Measurements from ENCODE around the gene TBX18. TPM values are rescaled to one million over a fixed set of nuclear protein-coding genes. Genes with fewer than 3 reads are reported as not detected.

Gene TBX18
- total and polyA plus RNA-seq, 2 of the 4 experiments (the other 2 are of a cell fraction) = 0.86 to 1.3 TPM

DNA sequence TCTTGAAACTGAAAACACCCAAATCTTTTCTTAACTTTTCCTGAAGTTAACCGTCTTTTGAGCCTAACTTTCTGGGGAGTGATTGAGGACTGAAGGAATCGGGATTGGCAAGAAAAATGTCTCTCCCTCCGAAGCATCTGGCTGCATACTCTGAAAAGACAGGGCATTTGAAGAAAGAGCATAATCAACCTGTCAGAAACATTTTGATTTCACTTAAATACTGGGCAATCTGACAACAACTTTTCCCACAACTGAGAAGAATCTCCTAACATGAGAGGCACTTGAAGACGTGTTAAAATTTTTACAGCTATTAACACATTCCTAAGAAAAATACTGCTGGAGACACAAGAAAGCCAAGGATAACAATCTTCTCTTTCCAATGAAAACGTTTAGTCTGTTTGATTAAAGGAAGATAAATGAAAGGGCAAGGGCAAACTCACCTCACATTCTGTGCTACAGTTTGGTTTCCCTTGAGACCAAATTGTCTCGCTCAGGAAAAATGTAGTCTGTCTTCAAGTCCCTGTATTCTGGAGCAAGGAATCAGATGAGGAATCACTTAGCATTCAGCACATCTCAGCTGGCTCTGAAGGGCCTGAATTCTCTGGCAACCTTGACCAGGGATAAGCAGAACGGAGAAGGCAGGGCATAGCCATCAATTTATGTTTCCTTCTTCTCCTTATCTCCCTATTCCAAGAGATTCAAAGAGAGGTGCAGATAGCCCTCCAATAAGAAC is 76.1 kb downstream of the TBX18 start:
- in situ Hi-C loops (cut with MboI; ENCODE audit: low sequenced_read_pairs) = no loop called here
- Histone ChIP-seq H2BK20ac (ENCODE audit: low read depth, low read length) (no peak overlapping the region), H4K91ac (ENCODE audit: insufficient read depth, low read depth, low read length) (no peak overlapping the region), H3K9me1 (ENCODE audit: insufficient read depth, low read length) (no peaks in the 10 kb centered on the region), H4K5ac (ENCODE audit: low read depth, low read length) (no peak overlapping the region), H3K4me1 (ENCODE audit: control insufficient read depth, insufficient read depth, low read length) (no peaks in the 10 kb centered on the region), H2BK120ac (ENCODE audit: low read depth, low read length) (no peak overlapping the region), H4K20me1 (ENCODE audit: insufficient read depth, low read length) (no peaks in the 10 kb centered on the region), H3K4me3 (ENCODE audit: insufficient read depth, low read depth, low read length) (no peak overlapping the region), H4K8ac (ENCODE audit: low read depth in 2 of 2, low read length in 2 of 2) (no peak overlapping the region), H3K56ac (ENCODE audit: extremely low read depth, insufficient read depth, low read length) (no peak overlapping the region), H3K27me3 (ENCODE audit: control insufficient read depth, insufficient read depth, low read length) (peaks cover 5% of the 10 kb centered on the region; the same call in 1 of the 2 replicates), H3K9me3 (ENCODE audit: control insufficient read depth, insufficient read depth, low read length) (no peaks in the 10 kb centered on the region), H2BK5ac (ENCODE audit: low read depth, low read length, poor library complexity, severe bottlenecking) (no peak overlapping the region), H2BK15ac (ENCODE audit: low read depth, low read length) (no peak overlapping the region), H3K14ac (replicated peaks; ENCODE audit: low read depth, low read length) (no peak overlapping the region), H2AK9ac (replicated peaks; ENCODE audit: low read depth, low read length, poor library complexity) (no peak overlapping the region), H3K36me3 (ENCODE audit: control insufficient read depth, insufficient read depth, low read length) (no peaks in the 10 kb centered on the region), H3K9ac (ENCODE audit: low read depth, low read length) (no peak overlapping the region), H2AK5ac (ENCODE audit: low read depth, low read length) (no peak overlapping the region), H3K79me1 (ENCODE audit: low read depth in 1 of 2, low read length in 2 of 2) (no peaks in the 10 kb centered on the region), H3K23ac (ENCODE audit: low read depth, low read length) (no peak overlapping the region), H2AFZ (replicated peaks; ENCODE audit: low read length, poor library complexity) (no peak overlapping the region), H3K4me2 (ENCODE audit: low read depth, low read length) (no peak overlapping the region), H3K4ac (ENCODE audit: low read depth, low read length) (no peak overlapping the region), H3K18ac (ENCODE audit: low read depth, low read length) (no peak overlapping the region), H3K27ac (ENCODE audit: insufficient read depth, low read length) (no peak overlapping the region)
- CTCF ChIA-PET = no interaction called here
- dilution Hi-C loops (cut with HindIII; ENCODE audit: low sequenced_read_pairs, unreplicated experiment) = no loop called here
- TF ChIP-seq CEBPB (IDR thresholded peaks at IDR 0.05; ENCODE audit: low read depth, low read length) (no peak), CHD1 (IDR thresholded peaks at IDR 0.05; ENCODE audit: low read depth, low read length) (no peak), RAD21 (IDR thresholded peaks at IDR 0.05; ENCODE audit: low read length) (no peak), RCOR1 (IDR thresholded peaks at IDR 0.05; ENCODE audit: insufficient replicate concordance, low read length) (no peak), MAFK (IDR thresholded peaks at IDR 0.05; ENCODE audit: low read depth, low read length) (no peak), MAZ (IDR thresholded peaks at IDR 0.05; ENCODE audit: borderline replicate concordance, low read depth, low read length) (no peak), NFE2L2 (IDR thresholded peaks at IDR 0.05; ENCODE audit: low read depth, low read length) (no peak), ELK1 (IDR thresholded peaks at IDR 0.05; ENCODE audit: borderline replicate concordance, low read depth, low read length) (no peak), SMC3 (IDR thresholded peaks at IDR 0.05; ENCODE audit: low read depth, low read length) (no peak), RFX5 (IDR thresholded peaks at IDR 0.05; ENCODE audit: low read depth, low read length) (no peak)
- TF ChIP-seq, protein P1, sequence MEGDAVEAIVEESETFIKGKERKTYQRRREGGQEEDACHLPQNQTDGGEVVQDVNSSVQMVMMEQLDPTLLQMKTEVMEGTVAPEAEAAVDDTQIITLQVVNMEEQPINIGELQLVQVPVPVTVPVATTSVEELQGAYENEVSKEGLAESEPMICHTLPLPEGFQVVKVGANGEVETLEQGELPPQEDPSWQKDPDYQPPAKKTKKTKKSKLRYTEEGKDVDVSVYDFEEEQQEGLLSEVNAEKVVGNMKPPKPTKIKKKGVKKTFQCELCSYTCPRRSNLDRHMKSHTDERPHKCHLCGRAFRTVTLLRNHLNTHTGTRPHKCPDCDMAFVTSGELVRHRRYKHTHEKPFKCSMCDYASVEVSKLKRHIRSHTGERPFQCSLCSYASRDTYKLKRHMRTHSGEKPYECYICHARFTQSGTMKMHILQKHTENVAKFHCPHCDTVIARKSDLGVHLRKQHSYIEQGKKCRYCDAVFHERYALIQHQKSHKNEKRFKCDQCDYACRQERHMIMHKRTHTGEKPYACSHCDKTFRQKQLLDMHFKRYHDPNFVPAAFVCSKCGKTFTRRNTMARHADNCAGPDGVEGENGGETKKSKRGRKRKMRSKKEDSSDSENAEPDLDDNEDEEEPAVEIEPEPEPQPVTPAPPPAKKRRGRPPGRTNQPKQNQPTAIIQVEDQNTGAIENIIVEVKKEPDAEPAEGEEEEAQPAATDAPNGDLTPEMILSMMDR (conservative IDR thresholded peaks at IDR 0.05; ENCODE audit: low read depth, low read length) = no peak
- TF ChIP-seq, protein P2, sequence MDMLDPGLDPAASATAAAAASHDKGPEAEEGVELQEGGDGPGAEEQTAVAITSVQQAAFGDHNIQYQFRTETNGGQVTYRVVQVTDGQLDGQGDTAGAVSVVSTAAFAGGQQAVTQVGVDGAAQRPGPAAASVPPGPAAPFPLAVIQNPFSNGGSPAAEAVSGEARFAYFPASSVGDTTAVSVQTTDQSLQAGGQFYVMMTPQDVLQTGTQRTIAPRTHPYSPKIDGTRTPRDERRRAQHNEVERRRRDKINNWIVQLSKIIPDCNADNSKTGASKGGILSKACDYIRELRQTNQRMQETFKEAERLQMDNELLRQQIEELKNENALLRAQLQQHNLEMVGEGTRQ (IDR thresholded peaks at IDR 0.05; ENCODE audit: low read depth, low read length) = no peak
- ATAC-seq (ENCODE audit: low read depth) (no peak), DNase-seq (no peak)
- intact Hi-C loops (cut with micrococcal nuclease) = loop anchor here (5.0 kb wide), 1 partner anchor 266 kb away; no protein-coding TSS in a partner anchor
- no TSS peak for BruUV-seq (replicated peaks)
- POLR2A ChIA-PET (ENCODE audit: unreplicated experiment) = no interaction called here
- WGBS, 2 experiments (ENCODE audit: extremely low coverage in 2 of 2, insufficient read length in 1 of 2) = no CpG with 5 or more reads among the region's 7 CpGs
